BJ (cell line): ENCODE measurements around the gene YARS1. TPM values are rescaled to one million over a fixed set of nuclear protein-coding genes. Genes with fewer than 3 reads are reported as not detected.

Source experiments
- CTCF ChIA-PET: fragments of 350-600 bp; formaldehyde crosslinking; extraction: SDS; loops from one replicate; lab custom pipeline; 2021; ENCODE audit warnings: antibody characterized with exemption, inconsistent platforms; lab: Yijun Ruan, JAX
- POLR2A ChIA-PET: fragments of 300-600 bp; sonication (Branson Sonifier 250); formaldehyde crosslinking; extraction: SDS; loops from one replicate; lab custom pipeline; 2021; ENCODE audit warnings: antibody characterized with exemption; lab: Charles Lee
- DNase-seq: peaks from one replicate; pipeline ENCODE4 v3.0.0-alpha.2; 2011; ENCODE audit warnings: low read depth
- H3K27me3 ChIP-seq: 2 replicates; pipeline ENCODE4 v1.6.0; 2011; ENCODE audit warnings: low read length; ENCODE audit not compliant: control insufficient read depth, insufficient read depth
- H3K36me3 ChIP-seq: 2 replicates; pipeline ENCODE4 v1.5.1; 2011; ENCODE audit warnings: low read length; ENCODE audit not compliant: control insufficient read depth, insufficient read depth
- H3K4me3 ChIP-seq: 2 replicates; pipeline ENCODE4 v1.5.1; 2011; ENCODE audit warnings: low read depth, mild to moderate bottlenecking, control low read depth, low read length
- CTCF ChIP-seq: IDR thresholded peaks from 2 replicates; pipeline ENCODE4 v1.5.1; 2011; ENCODE audit warnings: low read depth, mild to moderate bottlenecking, control low read depth, inconsistent platforms, low read length, moderate library complexity; ENCODE audit not compliant: insufficient read depth
- polyA plus RNA-seq: library from polyadenylated mRNA; depleted of rRNA; stranded (reverse); fragments of >200 nt; gene quantifications from 2 replicates; pipeline ENCODE4 v1.2.3, GENCODE V29; 2011

The YARS1 gene
- polyA plus RNA-seq, 1 experiment, result 75.3 TPM

- DNase-seq, result no peak
- POLR2A ChIA-PET, result no interaction called here
- TF ChIP-seq CTCF, result no peak
- CTCF ChIA-PET, result no interaction called here
- Histone ChIP-seq H3K27me3 (no peaks in the 10 kb centered on the region), H3K36me3 (no peaks in the 10 kb centered on the region; the same call in 1 of the 2 replicates), H3K4me3 (no peak overlapping the region)
Observed at GRCh38 chr1:32748348-32748747, 68.8 kb downstream of the YARS1 start.

GRCh38 chr1:32746130-32746529 lies 71.0 kb downstream of the YARS1 start:
- no peak for DNase-seq
- H3K4me3 ChIP-seq, result no peak overlapping the region
- POLR2A ChIA-PET, result interaction anchor here (0.6 kb wide), 1 partner anchor 44 kb away, joined by 3 read pairs; the partner anchor contains the start of gene SYNC
- TF ChIP-seq CTCF, result no peak
- CTCF ChIA-PET, result interaction anchor here (0.7 to 1.7 kb wide), 2 partner anchors 27 to 62 kb away, joined by 3 to 4 read pairs; no protein-coding TSS in a partner anchor
- H3K36me3 ChIP-seq, result no peaks in the 10 kb centered on the region; the same call in 1 of the 2 replicates
- H3K27me3 ChIP-seq, result no peaks in the 10 kb centered on the region

- ChIA-PET CTCF (interaction anchor here (1.1 to 2.2 kb wide), 2 partner anchors 32 to 129 kb away, joined by 3 to 8 read pairs; no protein-coding TSS in a partner anchor), POLR2A (no interaction called here)
- H3K36me3 ChIP-seq, result no peaks in the 10 kb centered on the region; the same call in 1 of the 2 replicates
- no peak for DNase-seq
- no peak overlapping the region for H3K4me3 ChIP-seq
- TF ChIP-seq CTCF, result no peak
- H3K27me3 ChIP-seq, result no peaks in the 10 kb centered on the region
Observed at GRCh38 chr1:32744071-32744425, 73.1 kb downstream of the YARS1 start.

GRCh38 chr1:32743380-32744070 lies 73.6 kb downstream of the YARS1 start:
- no peak overlapping the region for H3K4me3 ChIP-seq
- no peak for TF ChIP-seq CTCF
- CTCF ChIA-PET, result interaction anchor here (0.7 to 2.2 kb wide), 4 partner anchors 11 to 268 kb away, joined by 3 to 8 read pairs (median 4); no protein-coding TSS in a partner anchor
- no peaks in the 10 kb centered on the region for H3K27me3 ChIP-seq
- DNase-seq, result no peak
- POLR2A ChIA-PET, result interaction anchor here (0.7 kb wide), 1 partner anchor 11 kb away, joined by 3 read pairs; no protein-coding TSS in a partner anchor
- H3K36me3 ChIP-seq, result no peaks in the 10 kb centered on the region; the same call in 1 of the 2 replicates

- CTCF ChIA-PET, result interaction anchor here (0.7 to 1.5 kb wide), 5 partner anchors 12 to 267 kb away, joined by 3 to 5 read pairs (median 3); no protein-coding TSS in a partner anchor
- DNase-seq, result no peak
- Histone ChIP-seq H3K27me3 (no peaks in the 10 kb centered on the region), H3K36me3 (no peaks in the 10 kb centered on the region; the same call in 1 of the 2 replicates), H3K4me3 (no peak overlapping the region; the same call in 1 of the 2 replicates)
- TF ChIP-seq CTCF, result no peak
- POLR2A ChIA-PET, result interaction anchor here (0.7 kb wide), 1 partner anchor 10 kb away, joined by 3 read pairs; no protein-coding TSS in a partner anchor
Observed at GRCh38 chr1:32742956-32743355, 74.2 kb downstream of the YARS1 start.
